LNCAP (cell line): ENCODE data around the gene NCKAP5.

ENCODE experiments used
- TF ChIP-seq, protein P1 (sequence below): fragments of 450-650 bp; IDR thresholded peaks from 2 replicates; pipeline ENCODE4 v1.5.1; 2017; ENCODE audit warnings: mild to moderate bottlenecking

Gene NCKAP5

DNA sequence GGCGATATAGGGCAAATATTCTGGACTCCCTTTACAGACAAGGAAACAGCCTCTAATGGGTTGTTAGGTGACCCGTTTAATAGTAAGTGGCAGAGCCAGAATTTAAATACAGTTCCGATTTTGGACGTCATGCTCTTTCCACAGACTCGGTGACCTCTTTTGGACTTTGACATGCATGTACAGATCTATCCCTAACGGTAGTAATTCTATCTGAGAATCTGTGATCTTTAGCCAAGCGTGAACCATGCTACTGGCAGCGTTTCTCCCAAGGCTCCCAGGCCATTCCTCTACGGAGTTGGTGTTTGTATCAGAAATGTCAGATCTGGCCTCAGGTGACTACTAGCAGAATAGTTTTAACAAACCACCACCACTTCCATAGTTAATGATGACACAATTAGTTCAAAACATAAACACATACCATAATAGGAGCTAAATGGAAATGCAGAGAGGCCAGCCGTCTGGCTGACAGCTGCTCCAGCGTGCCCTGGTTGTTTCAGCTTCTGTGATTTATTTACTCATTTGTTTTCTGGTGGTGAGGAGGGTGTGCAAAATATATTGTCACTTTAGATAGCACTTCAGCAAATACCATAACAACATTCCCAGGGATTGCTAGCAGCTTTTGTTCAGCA lies 593.7 kb downstream of the NCKAP5 start:
- TF ChIP-seq, protein P1, sequence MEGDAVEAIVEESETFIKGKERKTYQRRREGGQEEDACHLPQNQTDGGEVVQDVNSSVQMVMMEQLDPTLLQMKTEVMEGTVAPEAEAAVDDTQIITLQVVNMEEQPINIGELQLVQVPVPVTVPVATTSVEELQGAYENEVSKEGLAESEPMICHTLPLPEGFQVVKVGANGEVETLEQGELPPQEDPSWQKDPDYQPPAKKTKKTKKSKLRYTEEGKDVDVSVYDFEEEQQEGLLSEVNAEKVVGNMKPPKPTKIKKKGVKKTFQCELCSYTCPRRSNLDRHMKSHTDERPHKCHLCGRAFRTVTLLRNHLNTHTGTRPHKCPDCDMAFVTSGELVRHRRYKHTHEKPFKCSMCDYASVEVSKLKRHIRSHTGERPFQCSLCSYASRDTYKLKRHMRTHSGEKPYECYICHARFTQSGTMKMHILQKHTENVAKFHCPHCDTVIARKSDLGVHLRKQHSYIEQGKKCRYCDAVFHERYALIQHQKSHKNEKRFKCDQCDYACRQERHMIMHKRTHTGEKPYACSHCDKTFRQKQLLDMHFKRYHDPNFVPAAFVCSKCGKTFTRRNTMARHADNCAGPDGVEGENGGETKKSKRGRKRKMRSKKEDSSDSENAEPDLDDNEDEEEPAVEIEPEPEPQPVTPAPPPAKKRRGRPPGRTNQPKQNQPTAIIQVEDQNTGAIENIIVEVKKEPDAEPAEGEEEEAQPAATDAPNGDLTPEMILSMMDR: no peak

DNA sequence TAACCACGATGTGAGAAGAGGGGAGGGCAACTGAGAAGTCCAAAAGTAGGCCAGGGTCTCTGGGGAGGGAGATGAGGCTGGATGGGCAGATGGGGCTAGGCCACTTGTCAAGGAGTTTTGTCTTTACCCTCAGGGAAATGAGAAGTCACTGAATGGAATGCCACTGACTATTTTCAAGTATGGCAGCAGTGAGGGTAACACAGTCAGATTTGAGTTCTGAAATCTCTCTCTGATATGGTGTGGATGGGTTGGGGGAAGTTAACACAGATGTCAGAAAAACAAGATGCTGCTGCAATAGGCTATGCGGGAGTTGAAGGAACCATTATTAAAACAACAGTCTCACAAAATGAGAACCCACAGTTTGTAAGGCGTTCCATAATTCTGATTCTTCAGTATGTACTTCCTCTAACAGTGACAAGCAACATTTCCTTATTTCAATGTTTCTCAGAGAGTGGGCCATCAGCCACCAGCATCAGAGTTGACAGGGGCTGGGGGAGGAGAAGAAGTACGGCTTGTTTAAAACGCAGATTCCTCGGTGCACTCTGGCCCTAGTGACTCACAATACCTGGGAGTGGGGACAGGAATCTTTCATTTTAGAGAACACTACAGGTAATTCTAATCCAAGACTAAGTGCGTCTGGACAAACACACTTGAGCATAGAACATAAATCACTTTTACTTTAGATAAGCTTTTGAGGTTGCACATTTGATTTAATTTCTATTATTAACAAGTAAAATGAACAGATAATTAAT lies 596.8 kb downstream of the NCKAP5 start:
- TF ChIP-seq, protein P1: no peak

DNA sequence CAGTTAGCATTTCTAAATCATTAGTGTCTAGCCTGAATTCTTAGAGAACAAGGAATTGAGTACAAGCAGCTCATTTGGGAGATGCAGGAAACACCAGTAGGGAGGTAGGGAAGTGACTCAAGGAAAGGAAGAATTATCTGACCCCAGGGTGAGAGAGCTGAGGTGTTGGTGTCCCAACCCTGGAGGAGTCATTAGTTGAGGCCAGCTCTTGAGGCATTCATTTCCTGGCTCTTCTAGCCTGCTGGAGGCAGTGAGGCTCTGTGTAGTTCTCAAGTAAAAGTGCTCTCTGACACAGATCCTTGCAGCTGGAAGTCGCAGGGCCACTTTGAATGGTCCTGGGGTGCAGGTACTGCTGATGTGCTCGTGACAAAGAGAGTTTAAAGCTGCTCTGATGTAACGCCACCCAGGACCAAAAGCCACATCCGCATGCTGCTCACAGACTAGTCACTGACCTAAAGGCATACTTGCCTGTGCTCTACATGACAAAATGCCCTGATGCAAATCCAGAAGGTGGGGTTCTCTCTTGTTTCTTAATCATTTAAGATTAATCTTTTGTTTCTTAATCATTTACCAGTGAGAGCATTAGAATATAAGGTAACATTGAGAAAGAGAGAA lies 598.8 kb downstream of the NCKAP5 start:
- TF ChIP-seq, protein P1: no peak

DNA sequence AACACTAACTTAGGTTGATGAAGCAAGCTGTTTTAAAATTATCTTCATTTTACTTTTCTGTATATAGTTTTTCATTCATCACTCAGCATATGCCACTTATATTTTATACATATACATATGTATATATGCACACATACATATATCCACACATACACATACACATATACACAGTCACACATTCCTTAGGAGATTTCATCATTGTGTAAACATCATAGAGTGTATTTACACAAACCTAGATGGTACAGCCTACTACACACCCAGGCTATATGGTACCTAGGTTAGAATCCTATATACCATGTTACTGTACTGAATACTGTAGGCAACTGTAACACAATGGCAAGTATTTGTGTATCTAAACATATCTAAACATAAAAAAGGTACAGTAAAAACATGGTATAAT lies 602.8 kb downstream of the NCKAP5 start:
- TF ChIP-seq, protein P1: no peak

- TF ChIP-seq, protein P1: no peak
Measured at GRCh38 chr2:132963161-132963560, 605.1 kb downstream of the NCKAP5 start.

GRCh38 chr2:132958887-132959286 lies 609.4 kb downstream of the NCKAP5 start:
- TF ChIP-seq, protein P1: no peak

DNA sequence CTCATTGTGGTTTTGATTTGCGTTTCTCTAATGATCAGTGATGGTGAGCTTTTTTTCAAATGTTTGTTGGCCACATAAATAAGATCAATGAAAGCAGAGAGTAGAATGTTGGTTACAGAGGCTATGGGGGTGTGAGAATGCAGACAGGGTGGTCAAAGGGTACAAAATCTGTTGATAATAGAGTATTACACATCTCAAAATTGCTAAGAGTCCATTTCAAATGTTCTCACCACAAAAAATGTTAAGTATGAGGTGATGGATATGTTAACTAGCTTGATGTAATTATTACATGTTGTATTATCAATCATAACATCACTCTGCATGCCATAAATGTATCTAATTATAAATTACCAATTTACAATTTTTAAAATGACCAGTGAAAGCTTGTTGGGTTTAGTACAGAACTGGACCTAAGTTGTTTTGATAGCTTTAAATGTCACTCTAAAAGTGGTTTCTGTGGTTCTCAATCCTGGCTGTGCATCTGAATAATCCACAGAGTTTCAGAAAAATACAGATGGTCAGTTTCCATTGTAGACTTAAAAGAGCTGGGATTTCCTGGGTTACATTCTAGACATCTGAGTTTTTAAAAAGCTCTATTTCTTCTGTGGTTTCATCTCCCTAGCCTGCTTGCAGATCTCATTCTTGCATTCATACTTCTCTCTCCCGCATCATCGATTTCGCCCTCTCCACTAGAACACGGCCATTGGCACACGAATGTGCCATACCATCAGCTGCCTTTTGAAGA lies 612.2 kb downstream of the NCKAP5 start:
- TF ChIP-seq, protein P1: no peak
